IPS-18c (cell line): ENCODE measurements around the gene GOT2.
"Not testable (repeated sequence)": the region's sequence is repeated elsewhere in the genome, so short reads cannot be mapped to it uniquely, and the experiment has no call there.

Experiments
- H3K4me3 ChIP-seq: 2 replicates; pipeline ENCODE4 v1.7.0; 2013; ENCODE audit warnings: low read depth, mild to moderate bottlenecking, low read length, moderate library complexity; ENCODE audit not compliant: insufficient read depth
- H3K9me3 ChIP-seq: one replicate; pipeline ENCODE4 v1.6.1; 2013; ENCODE audit warnings: mild to moderate bottlenecking, low read length, moderate library complexity; ENCODE audit not compliant: control insufficient read depth, insufficient read depth

Gene GOT2

DNA sequence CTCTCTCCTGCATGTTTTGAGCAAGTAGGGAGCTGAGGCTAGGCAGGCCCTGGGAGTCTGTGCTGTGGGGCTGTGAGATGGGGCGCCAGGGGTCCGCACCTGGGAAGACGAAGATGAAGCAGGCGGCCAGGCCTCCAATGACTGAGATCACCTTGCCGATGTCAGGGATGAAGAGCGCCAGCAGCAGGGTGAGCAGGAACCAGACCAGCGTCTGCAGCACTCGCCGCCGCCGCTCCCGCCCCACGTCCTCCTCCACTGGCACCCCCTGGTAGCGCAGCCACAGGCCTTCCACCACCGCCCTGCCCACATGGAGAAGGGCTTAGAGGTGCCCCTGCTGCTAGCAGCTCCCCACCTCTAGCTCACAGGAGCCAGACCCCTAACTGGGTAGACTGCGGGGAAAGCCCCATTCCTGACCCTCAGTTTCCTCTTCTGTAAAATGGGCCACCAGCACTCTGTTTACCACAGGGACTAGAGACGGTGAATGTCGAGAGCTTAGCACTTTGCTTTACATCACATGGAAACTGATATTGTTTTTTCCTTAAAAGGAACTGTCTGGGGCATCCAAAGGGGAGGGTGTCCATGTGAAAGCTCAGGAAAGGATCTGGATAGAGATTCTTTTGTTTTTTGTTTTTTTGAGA, 63.1 kb downstream of the GOT2 start:
- H3K4me3 ChIP-seq, result no peak overlapping the region
- H3K9me3 ChIP-seq, result no peaks in the 10 kb centered on the region

DNA sequence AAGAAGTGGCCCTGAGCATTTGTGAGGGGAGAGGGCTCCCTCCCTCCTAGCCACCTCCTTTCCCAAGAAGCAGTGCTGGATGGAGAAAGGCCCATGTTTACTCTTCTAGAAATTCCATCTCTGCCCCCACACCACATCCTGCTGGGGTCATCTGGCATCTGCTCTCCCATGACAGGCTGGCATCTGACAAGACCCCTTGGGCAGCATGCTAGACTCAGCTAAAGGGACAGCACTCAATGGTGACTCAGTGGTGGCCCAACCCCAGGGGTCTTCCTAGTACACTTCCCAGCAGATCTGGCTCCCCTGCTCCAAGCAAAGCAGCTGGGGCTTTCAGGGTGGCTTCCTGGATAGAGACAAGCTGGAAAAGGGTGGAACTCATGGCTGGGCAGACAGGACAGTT, 63.9 kb downstream of the GOT2 start:
- Histone ChIP-seq H3K4me3 (no peak overlapping the region), H3K9me3 (no peaks in the 10 kb centered on the region)

DNA sequence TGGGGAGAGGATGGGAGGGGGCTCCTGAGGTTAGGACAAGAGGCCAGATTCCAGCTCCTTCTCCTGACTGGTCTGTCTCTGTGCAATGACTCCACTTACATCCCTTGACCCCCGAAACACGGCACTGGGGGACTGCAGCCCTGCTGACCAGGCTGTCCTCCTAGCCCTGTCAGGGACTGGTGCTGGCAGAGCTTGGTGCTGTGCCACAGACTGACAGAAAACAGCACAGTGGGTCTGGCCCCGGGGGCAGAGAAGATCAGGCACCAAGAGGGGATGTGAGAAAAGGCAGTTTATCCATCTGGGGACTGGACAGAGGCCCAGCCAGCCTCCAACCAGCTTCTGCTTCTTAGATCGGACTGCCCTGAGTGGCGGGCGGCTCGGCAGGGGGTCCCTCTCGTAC, 68.9 kb downstream of the GOT2 start:
- Histone ChIP-seq H3K9me3 (no peaks in the 10 kb centered on the region), H3K4me3 (no peak overlapping the region)

DNA sequence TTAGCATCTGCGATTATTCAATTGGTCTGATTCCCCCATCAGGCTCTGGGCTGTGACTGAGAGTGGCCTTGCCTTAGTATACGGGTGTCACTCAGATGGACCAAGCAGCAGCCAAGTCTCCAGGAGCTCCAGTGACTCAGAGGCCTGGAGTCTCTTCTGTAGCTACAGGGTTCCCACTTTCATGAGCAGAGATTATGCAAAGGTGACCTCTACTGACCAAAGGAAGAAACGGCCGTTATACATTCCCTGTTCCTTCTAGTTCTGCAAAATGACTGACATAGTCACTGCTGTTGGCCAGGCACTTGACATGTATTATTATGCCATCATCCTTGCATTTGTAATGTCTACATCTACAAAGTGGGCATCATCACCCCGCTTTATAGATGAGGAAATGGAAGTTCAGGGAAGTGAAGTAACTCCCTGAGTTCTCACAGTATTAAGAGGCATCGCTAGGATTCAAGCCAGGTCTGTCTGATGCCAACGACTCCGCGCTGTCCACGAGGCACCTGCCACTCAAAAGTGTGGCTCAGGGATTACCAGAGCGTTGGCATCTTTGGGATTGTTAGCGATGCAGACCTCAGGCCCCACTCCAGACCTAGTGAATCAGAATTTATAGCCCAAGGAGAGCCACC, 72.8 kb downstream of the GOT2 start:
- H3K4me3 ChIP-seq, result no peak overlapping the region
- H3K9me3 ChIP-seq, result no peaks in the 10 kb centered on the region

DNA sequence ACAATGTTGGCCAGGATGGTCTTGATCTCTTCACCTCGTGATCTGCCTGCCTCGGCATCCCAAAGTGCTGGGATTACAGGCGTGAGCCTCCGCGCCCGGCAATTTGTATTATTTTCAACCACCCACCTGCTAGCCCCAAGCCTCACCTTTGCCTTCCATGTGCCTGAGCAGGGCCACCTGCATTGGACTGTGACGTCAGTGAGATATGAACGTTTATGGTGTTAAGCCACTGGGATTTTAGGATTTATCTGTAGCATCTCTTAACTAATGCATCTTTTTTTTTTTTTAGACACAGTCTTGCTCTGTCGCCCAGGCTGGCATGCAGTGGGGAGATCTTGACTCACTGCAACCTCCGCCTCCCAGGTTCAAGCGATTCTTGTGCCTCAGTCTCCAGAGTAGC, 74.2 kb downstream of the GOT2 start:
- H3K9me3 ChIP-seq, H3K4me3 ChIP-seq: not testable (repeated sequence)

DNA sequence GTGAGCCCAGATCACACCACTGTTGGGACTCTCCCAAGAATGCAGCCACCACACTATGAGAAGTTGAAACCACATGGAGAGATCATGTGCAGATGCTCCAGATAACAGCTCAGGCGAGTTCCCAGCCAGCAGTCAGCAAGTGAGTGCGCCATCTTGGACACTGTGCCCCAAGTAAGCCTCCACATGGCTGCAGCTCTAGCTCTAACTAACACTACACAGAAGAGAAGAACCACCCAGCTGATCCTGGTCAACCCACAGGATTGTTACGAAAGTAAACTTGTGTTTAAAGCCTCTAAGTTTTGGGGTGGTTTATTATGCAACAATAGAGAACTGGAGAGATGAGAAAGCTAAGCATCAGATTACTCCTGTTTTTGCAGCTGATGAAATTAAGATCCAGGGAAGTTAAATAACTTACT, 75.3 kb downstream of the GOT2 start:
- H3K9me3 ChIP-seq, result no peaks in the 10 kb centered on the region

More for the DNA sequence above, 75.3 kb downstream of the GOT2 start:
- H3K4me3 ChIP-seq, result no peak overlapping the region
